ENCODE results near the gene OBP2A. TPM values are rescaled to one million over a fixed set of nuclear protein-coding genes. Genes with fewer than 3 reads are reported as not detected.

Gene OBP2A
- total and polyA plus RNA-seq, 2 donors (not counting 1 experiment from before 2014, with no cell fraction given): not detected

- H3K4me3 ChIP-seq (ENCODE audit: control extremely low read depth in 1 of 5, extremely low read depth in 1 of 5, insufficient read depth in 1 of 5, low read depth in 2 of 5, low read length in 4 of 5): no peak overlapping the region
- H4K20me1 ChIP-seq (ENCODE audit: control insufficient read depth, insufficient read depth, low read length, poor library complexity, severe bottlenecking): no peaks in the 10 kb centered on the region
- no peak for DNase-seq
- TF ChIP-seq EZH2 (IDR thresholded peaks at IDR 0.05; ENCODE audit: borderline replicate concordance, insufficient read depth, low read depth, low read length, poor library complexity, severe bottlenecking) (no peak), CTCF (IDR thresholded peaks at IDR 0.05) (no peak)
- CTCF ChIA-PET: no interaction called here
- Mint-ChIP-seq H3K9me3 (ENCODE audit: insufficient read depth) (no peaks in the 10 kb centered on the region), H3K4me3 (no peak overlapping the region), H3K27me3 (peaks cover 7% of the 10 kb centered on the region), H3K27ac (no peak overlapping the region), H3K4me1 (no peaks in the 10 kb centered on the region)
- POLR2A ChIA-PET: no interaction called here
- no peaks in the 10 kb centered on the region for H3K79me2 ChIP-seq (ENCODE audit: control insufficient read depth, insufficient read depth, low read length)
- no peaks in the 10 kb centered on the region for H3K27me3 ChIP-seq (replicated peaks in 1 of 4; ENCODE audit: control extremely low read depth in 1 of 4, control insufficient read depth in 3 of 4, insufficient read depth in 4 of 4, low read length in 3 of 4)
- no peaks in the 10 kb centered on the region for H3K9me3 ChIP-seq (ENCODE audit: control extremely low read depth in 1 of 3, control insufficient read depth in 2 of 3, insufficient read depth in 1 of 3, low read length in 2 of 3)
- H3K27ac ChIP-seq (ENCODE audit: low read length in 2 of 2): no peak overlapping the region
- 68% methylated on average over 5 of the region's 5 CpGs for WGBS (ENCODE audit: insufficient coverage)
- H3K4me1 ChIP-seq (ENCODE audit: control insufficient read depth in 2 of 2, insufficient read depth in 2 of 2, low read length in 2 of 2): no peaks in the 10 kb centered on the region
- no peak for ATAC-seq (ENCODE audit: low read depth)
- H2AFZ ChIP-seq (ENCODE audit: insufficient read depth, low read depth, low read length, poor library complexity, severe bottlenecking): no peak overlapping the region
- H3K4me2 ChIP-seq (replicated peaks; ENCODE audit: low read depth, low read length, poor library complexity, severe bottlenecking): no peak overlapping the region
- no peak overlapping the region for H3K9ac ChIP-seq (ENCODE audit: low read length)
- H3K36me3 ChIP-seq (replicated peaks in 1 of 2; ENCODE audit: control extremely low read depth in 1 of 2, control insufficient read depth in 1 of 2, extremely low read depth in 1 of 2, insufficient read depth in 2 of 2, low read length in 1 of 2): no peaks in the 10 kb centered on the region
- intact Hi-C loops (cut with micrococcal nuclease): no loop called here
Observed at GRCh38 chr9:135584371-135584770, 38.4 kb downstream of the OBP2A start.

GRCh38 chr9:135584934-135585333 is 39.0 kb downstream of the OBP2A start:
- Histone ChIP-seq H3K9ac (ENCODE audit: low read length) (no peak overlapping the region), H3K9me3 (ENCODE audit: control extremely low read depth in 1 of 3, control insufficient read depth in 2 of 3, insufficient read depth in 1 of 3, low read length in 2 of 3) (no peaks in the 10 kb centered on the region), H2AFZ (ENCODE audit: insufficient read depth, low read depth, low read length, poor library complexity, severe bottlenecking) (no peak overlapping the region), H3K4me3 (ENCODE audit: control extremely low read depth in 1 of 5, extremely low read depth in 1 of 5, insufficient read depth in 1 of 5, low read depth in 2 of 5, low read length in 4 of 5) (no peak overlapping the region), H3K79me2 (ENCODE audit: control insufficient read depth, insufficient read depth, low read length) (no peaks in the 10 kb centered on the region), H3K27ac (ENCODE audit: low read length in 2 of 2) (no peak overlapping the region), H3K36me3 (replicated peaks in 1 of 2; ENCODE audit: control extremely low read depth in 1 of 2, control insufficient read depth in 1 of 2, extremely low read depth in 1 of 2, insufficient read depth in 2 of 2, low read length in 1 of 2) (no peaks in the 10 kb centered on the region), H3K27me3 (replicated peaks in 1 of 4; ENCODE audit: control extremely low read depth in 1 of 4, control insufficient read depth in 3 of 4, insufficient read depth in 4 of 4, low read length in 3 of 4) (no peaks in the 10 kb centered on the region), H3K4me2 (replicated peaks; ENCODE audit: low read depth, low read length, poor library complexity, severe bottlenecking) (no peak overlapping the region), H4K20me1 (ENCODE audit: control insufficient read depth, insufficient read depth, low read length, poor library complexity, severe bottlenecking) (no peaks in the 10 kb centered on the region), H3K4me1 (ENCODE audit: control insufficient read depth in 2 of 2, insufficient read depth in 2 of 2, low read length in 2 of 2) (no peaks in the 10 kb centered on the region)
- no peak for ATAC-seq (ENCODE audit: low read depth)
- intact Hi-C loops (cut with micrococcal nuclease): no loop called here
- CTCF ChIA-PET: no interaction called here
- TF ChIP-seq EZH2 (IDR thresholded peaks at IDR 0.05; ENCODE audit: borderline replicate concordance, insufficient read depth, low read depth, low read length, poor library complexity, severe bottlenecking): no peak
- TF ChIP-seq CTCF (IDR thresholded peaks at IDR 0.05): no peak
- H3K4me1 Mint-ChIP-seq: no peaks in the 10 kb centered on the region
- DNase-seq: no peak
- no peak overlapping the region for H3K27ac Mint-ChIP-seq
- WGBS (ENCODE audit: insufficient coverage): 70% methylated on average over 13 of the region's 16 CpGs
- no peak overlapping the region for H3K4me3 Mint-ChIP-seq
- POLR2A ChIA-PET: no interaction called here
- peaks cover 10% of the 10 kb centered on the region for H3K27me3 Mint-ChIP-seq
- H3K9me3 Mint-ChIP-seq (ENCODE audit: insufficient read depth): no peaks in the 10 kb centered on the region
